ENCODE results near the gene CCDC50.

The CCDC50 gene

GRCh38 chr3:191415566-191415965 is 86.4 kb downstream of the CCDC50 start:
- no peak for DNase-seq (ENCODE audit: low read depth in 3 of 3, low spot score in 1 of 3)

GRCh38 chr3:191417457-191417729 is 88.2 kb downstream of the CCDC50 start:
- DNase-seq (ENCODE audit: low read depth in 3 of 3, low spot score in 1 of 3): no peak

GRCh38 chr3:191420771-191421170 is 91.6 kb downstream of the CCDC50 start:
- no peak for DNase-seq (ENCODE audit: low read depth in 3 of 3, low spot score in 1 of 3)

GRCh38 chr3:191424881-191425280 is 95.7 kb downstream of the CCDC50 start:
- no peak for DNase-seq (ENCODE audit: low read depth in 3 of 3, low spot score in 1 of 3)

GRCh38 chr3:191425322-191425734 is 96.1 kb downstream of the CCDC50 start:
- DNase-seq (ENCODE audit: low read depth in 3 of 3, low spot score in 1 of 3): no peak

GRCh38 chr3:191426311-191426710 is 97.1 kb downstream of the CCDC50 start:
- no peak for DNase-seq (ENCODE audit: low read depth in 3 of 3, low spot score in 1 of 3)

GRCh38 chr3:191428177-191428576 is 99.0 kb downstream of the CCDC50 start:
- no peak for DNase-seq (ENCODE audit: low read depth in 3 of 3, low spot score in 1 of 3)

- no peak for DNase-seq (ENCODE audit: low read depth in 3 of 3, low spot score in 1 of 3)
Observed at GRCh38 chr3:191430103-191430502, 100.9 kb downstream of the CCDC50 start.

- no peak for DNase-seq (ENCODE audit: low read depth in 3 of 3, low spot score in 1 of 3)
Observed at GRCh38 chr3:191431160-191431822, 102.1 kb downstream of the CCDC50 start.

- no peak for DNase-seq (ENCODE audit: low read depth in 3 of 3, low spot score in 1 of 3)
Observed at GRCh38 chr3:191432162-191432561, 103.0 kb downstream of the CCDC50 start.

- DNase-seq (ENCODE audit: low read depth in 3 of 3, low spot score in 1 of 3): no peak
Observed at GRCh38 chr3:191434024-191434423, 104.8 kb downstream of the CCDC50 start.

GRCh38 chr3:191435981-191436380 is 106.8 kb downstream of the CCDC50 start:
- no peak for DNase-seq (ENCODE audit: low read depth in 3 of 3, low spot score in 1 of 3)

- no peak for DNase-seq (ENCODE audit: low read depth in 3 of 3, low spot score in 1 of 3)
Observed at GRCh38 chr3:191438150-191438814, 109.1 kb downstream of the CCDC50 start.

- DNase-seq (ENCODE audit: low read depth in 3 of 3, low spot score in 1 of 3): no peak
Observed at GRCh38 chr3:191440532-191440931, 111.3 kb downstream of the CCDC50 start.

GRCh38 chr3:191441687-191442086 is 112.5 kb downstream of the CCDC50 start:
- no peak for DNase-seq (ENCODE audit: low read depth in 3 of 3, low spot score in 1 of 3)

- no peak for DNase-seq (ENCODE audit: low read depth in 3 of 3, low spot score in 1 of 3)
Observed at GRCh38 chr3:191444569-191444968, 115.4 kb downstream of the CCDC50 start.
